ENCODE data around the gene TPH1. TPM values are rescaled to one million over a fixed set of nuclear protein-coding genes. Genes with fewer than 3 reads are reported as not detected.

TPH1 gene
- total and polyA plus RNA-seq, 10 of the 15 experiments (the other 5 are each of a cell fraction or from before 2014, with no cell fraction given) = 0.05 to 0.82 (median 0.29) TPM

GRCh38 chr11:18012906-18013781, 32.9 kb downstream of the TPH1 start, which contains the start of gene SERGEF (continued):
- TF ChIP-seq POLR2A (IDR thresholded peaks at IDR 0.05; ENCODE audit: low read depth, low read length) = peak; percentile 86
- no peak for TF ChIP-seq GABPA (IDR thresholded peaks at IDR 0.05; ENCODE audit: low read depth)
- TF ChIP-seq CHD4 (IDR thresholded peaks at IDR 0.05) = no peak
- no peak for TF ChIP-seq ZBTB4 (CRISPR knock-in tag; IDR thresholded peaks at IDR 0.05)
- no peak for TF ChIP-seq MTA3 (IDR thresholded peaks at IDR 0.05; ENCODE audit: borderline replicate concordance, low read length)
- TF ChIP-seq MXI1 (IDR thresholded peaks at IDR 0.05; ENCODE audit: low read depth, low read length) = peak; percentile 44; the same call in 1 of the 2 replicates
- no peak for TF ChIP-seq NRF1 (conservative IDR thresholded peaks at IDR 0.05; ENCODE audit: low read depth, low read length)
- peak; percentile 65 for TF ChIP-seq SMAD5 (IDR thresholded peaks at IDR 0.05; ENCODE audit: low read depth)
- no peak for TF ChIP-seq RBBP5 (conservative IDR thresholded peaks at IDR 0.05)
- no peak for TF ChIP-seq ZNF207 (IDR thresholded peaks at IDR 0.05; ENCODE audit: borderline replicate concordance)
- TF ChIP-seq GATAD2B (conservative IDR thresholded peaks at IDR 0.05; ENCODE audit: low read depth) = peak; percentile 76; the same call in 1 of the 2 replicates
- no peak for TF ChIP-seq E2F4 (IDR thresholded peaks at IDR 0.05; ENCODE audit: low read depth, low read length)
- no peak for TF ChIP-seq ZNF24 (IDR thresholded peaks at IDR 0.05)
- TF ChIP-seq SRF (IDR thresholded peaks at IDR 0.05; ENCODE audit: low read depth in 2 of 2, low read length in 2 of 2) = 0 out of 4 replicates have a peak, but pooled peaks of 1 of the 2 experiments have one; percentile 2
- no peak for TF ChIP-seq E4F1 (IDR thresholded peaks at IDR 0.05; ENCODE audit: borderline replicate concordance, partially characterized antibody)
- no peak for TF ChIP-seq SUPT20H (IDR thresholded peaks at IDR 0.05; ENCODE audit: borderline replicate concordance, control insufficient read depth, low read depth, low read length)
- no peak for TF ChIP-seq FOS (IDR thresholded peaks at IDR 0.05; ENCODE audit: borderline replicate concordance, extremely low read depth, insufficient read length)
- no peak for TF ChIP-seq KLF5 (IDR thresholded peaks at IDR 0.05; ENCODE audit: partially characterized antibody)
- no peak for TF ChIP-seq EZH2 (IDR thresholded peaks at IDR 0.05; ENCODE audit: borderline replicate concordance, control insufficient read depth, low read depth, low read length)
- peak; percentile 71 for TF ChIP-seq NBN (IDR thresholded peaks at IDR 0.05)
- TF ChIP-seq SMC3 (IDR thresholded peaks at IDR 0.05; ENCODE audit: borderline replicate concordance, low read length) = no peak
- TF ChIP-seq MYB (IDR thresholded peaks at IDR 0.05; ENCODE audit: borderline replicate concordance, low read depth, low read length) = no peak
- TF ChIP-seq CBX5 (IDR thresholded peaks at IDR 0.05; ENCODE audit: low read depth) = no peak
- peak; percentile 70 for TF ChIP-seq RB1 (IDR thresholded peaks at IDR 0.05; ENCODE audit: borderline replicate concordance)
- TF ChIP-seq HDAC6 (IDR thresholded peaks at IDR 0.05; ENCODE audit: unreplicated experiment) = no peak
